Measurements from ENCODE around the gene UXT. TPM values are rescaled to one million over a fixed set of nuclear protein-coding genes. Genes with fewer than 3 reads are reported as not detected.
"Not testable (repeated sequence)": the region's sequence is repeated elsewhere in the genome, so short reads cannot be mapped to it uniquely, and the experiment has no call there.

Gene UXT
- total RNA-seq, 1 donor from 2014 or later, result 73.5 TPM

GRCh38 chrX:47683184-47683828 lies 24.3 kb upstream of the UXT start:
- Histone ChIP-seq H3K27ac (ENCODE audit: low read depth, low read length) (no peak overlapping the region), H3K9me3 (ENCODE audit: insufficient read depth, low read depth, low read length) (no peaks in the 10 kb centered on the region), H3K4me3 (ENCODE audit: insufficient read depth, low read depth, low read length) (no peak overlapping the region), H3K4me2 (ENCODE audit: low read length) (no peak overlapping the region), H3K36me3 (ENCODE audit: insufficient read depth, low read length) (no peaks in the 10 kb centered on the region), H3K27me3 (ENCODE audit: insufficient read depth, low read length) (no peaks in the 10 kb centered on the region), H3K4me1 (ENCODE audit: insufficient read depth, low read length) (no peaks in the 10 kb centered on the region), H4K20me1 (ENCODE audit: insufficient read depth, low read length) (no peaks in the 10 kb centered on the region), H2AFZ (ENCODE audit: low read depth, low read length) (no peak overlapping the region), H3K79me2 (ENCODE audit: insufficient read depth, low read length) (no peaks in the 10 kb centered on the region), H3K9ac (ENCODE audit: low read length) (no peak overlapping the region)
- Mint-ChIP-seq H3K36me3 (ENCODE audit: low read depth, unreplicated experiment) (no peaks in the 10 kb centered on the region), H3K27me3 (ENCODE audit: low read depth, unreplicated experiment) (peaks cover 12% of the 10 kb centered on the region), H3K4me3 (ENCODE audit: unreplicated experiment) (no peak overlapping the region), H3K4me1 (ENCODE audit: low read depth, unreplicated experiment) (no peaks in the 10 kb centered on the region), H3K27ac (ENCODE audit: unreplicated experiment) (no peak overlapping the region), H3K9me3 (ENCODE audit: unreplicated experiment) (peaks cover 2% of the 10 kb centered on the region)
- FAIRE-seq, result no peak
- no peak for DNase-seq (ENCODE audit: low read depth)
- TF ChIP-seq CTCF (IDR thresholded peaks at IDR 0.05; ENCODE audit: insufficient read depth, low read depth, low read length), result no peak
- no peak for TF ChIP-seq EZH2 (IDR thresholded peaks at IDR 0.05; ENCODE audit: insufficient read depth, low read length)

DNA sequence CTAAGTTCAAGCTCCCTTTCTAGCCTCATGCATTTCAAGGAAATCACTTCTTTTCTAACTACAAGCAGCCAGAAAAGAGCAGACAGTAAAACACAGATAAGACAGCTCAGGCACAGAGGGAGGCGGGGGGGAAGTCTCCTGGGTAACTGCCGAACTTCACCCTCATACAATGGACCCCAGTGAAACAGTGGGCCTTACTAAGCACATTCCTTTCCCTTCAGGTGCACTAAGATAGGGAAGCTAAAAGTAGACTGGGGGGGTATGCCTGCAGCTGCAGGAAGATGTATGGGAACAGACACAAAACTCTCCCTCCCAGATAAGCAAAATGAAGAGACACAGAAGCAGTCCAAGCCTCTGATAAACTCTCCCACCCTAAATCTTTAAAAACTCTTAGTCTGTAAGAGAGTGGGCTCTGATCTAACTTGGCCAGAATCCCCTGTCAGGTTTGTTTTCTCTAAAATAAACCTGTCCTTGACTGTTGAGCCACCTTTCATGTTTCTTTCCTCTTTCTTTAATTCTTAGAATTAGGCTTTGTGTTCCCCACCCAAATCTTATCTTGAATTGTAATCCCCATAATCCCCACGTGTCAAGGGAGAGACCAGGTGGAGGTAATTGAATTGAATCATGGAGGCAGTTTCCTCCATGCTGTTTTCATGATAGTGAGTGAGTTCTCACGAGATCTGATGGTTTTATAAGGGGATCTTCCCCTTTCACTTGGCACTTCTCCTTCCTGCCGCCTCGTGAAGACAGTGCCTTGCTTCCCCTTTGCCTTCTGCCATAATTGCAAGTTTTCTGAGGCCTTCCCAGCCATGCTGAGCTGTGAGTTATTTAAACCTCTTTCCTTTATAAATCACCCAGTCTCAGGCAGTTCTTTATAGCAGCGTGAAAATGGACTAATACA lies 17.2 kb upstream of the UXT start:
- not testable (repeated sequence) for H3K4me1 Mint-ChIP-seq (ENCODE audit: low read depth, unreplicated experiment); H3K4me1 ChIP-seq (ENCODE audit: insufficient read depth, low read length)

DNA sequence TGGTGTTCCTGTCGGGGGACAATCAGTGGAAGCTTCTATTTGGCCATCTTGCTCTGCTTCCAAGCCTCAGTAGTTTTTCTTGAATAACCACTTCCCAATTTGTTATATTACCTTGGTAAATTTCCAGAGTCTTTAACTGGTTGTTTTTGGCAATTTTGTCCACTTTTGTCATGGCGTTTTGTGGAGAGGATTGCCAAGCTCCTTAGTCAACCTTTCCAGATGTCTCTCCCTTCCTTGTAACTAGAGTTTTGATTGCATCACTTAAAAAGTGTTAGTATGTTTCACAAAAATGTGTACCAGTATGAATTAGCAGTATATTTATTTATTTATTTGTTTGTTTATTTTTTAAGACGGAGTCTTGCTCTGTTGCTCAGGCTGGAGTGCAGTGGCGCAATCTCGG lies 15.8 kb upstream of the UXT start:
- Histone ChIP-seq H4K20me1 (ENCODE audit: insufficient read depth, low read length) (no peaks in the 10 kb centered on the region), H3K4me3 (ENCODE audit: insufficient read depth, low read depth, low read length) (no peak overlapping the region), H3K9ac (ENCODE audit: low read length) (no peak overlapping the region), H2AFZ (ENCODE audit: low read depth, low read length) (no peak overlapping the region), H3K4me2 (ENCODE audit: low read length) (no peak overlapping the region), H3K36me3 (ENCODE audit: insufficient read depth, low read length) (no peaks in the 10 kb centered on the region), H3K27me3 (ENCODE audit: insufficient read depth, low read length) (no peaks in the 10 kb centered on the region), H3K9me3 (ENCODE audit: insufficient read depth, low read depth, low read length) (no peaks in the 10 kb centered on the region), H3K4me1 (ENCODE audit: insufficient read depth, low read length) (no peaks in the 10 kb centered on the region), H3K27ac (ENCODE audit: low read depth, low read length) (no peak overlapping the region), H3K79me2 (ENCODE audit: insufficient read depth, low read length) (no peaks in the 10 kb centered on the region)
- no peak overlapping the region for H3K4me3 Mint-ChIP-seq (ENCODE audit: unreplicated experiment)
- H3K27ac Mint-ChIP-seq (ENCODE audit: unreplicated experiment), result no peak overlapping the region
- no peaks in the 10 kb centered on the region for H3K36me3 Mint-ChIP-seq (ENCODE audit: low read depth, unreplicated experiment)
- peaks cover 10% of the 10 kb centered on the region for H3K27me3 Mint-ChIP-seq (ENCODE audit: low read depth, unreplicated experiment)
- DNase-seq (ENCODE audit: low read depth), result no peak
- H3K4me1 Mint-ChIP-seq (ENCODE audit: low read depth, unreplicated experiment), result no peaks in the 10 kb centered on the region
- H3K9me3 Mint-ChIP-seq (ENCODE audit: unreplicated experiment), result peaks cover 2% of the 10 kb centered on the region
- FAIRE-seq, result no peak
- TF ChIP-seq EZH2 (IDR thresholded peaks at IDR 0.05; ENCODE audit: insufficient read depth, low read length) (no peak), CTCF (IDR thresholded peaks at IDR 0.05; ENCODE audit: insufficient read depth, low read depth, low read length) (no peak)

More for the DNA sequence above, 17.2 kb upstream of the UXT start:
- not testable (repeated sequence) for H3K9ac ChIP-seq (ENCODE audit: low read length); H3K36me3 ChIP-seq (ENCODE audit: insufficient read depth, low read length); H3K9me3 Mint-ChIP-seq (ENCODE audit: unreplicated experiment); H3K79me2 ChIP-seq (ENCODE audit: insufficient read depth, low read length); DNase-seq (ENCODE audit: low read depth); H3K27ac Mint-ChIP-seq (ENCODE audit: unreplicated experiment); H3K27me3 Mint-ChIP-seq (ENCODE audit: low read depth, unreplicated experiment); H3K4me3 Mint-ChIP-seq (ENCODE audit: unreplicated experiment); H2AFZ ChIP-seq (ENCODE audit: low read depth, low read length); H3K4me3 ChIP-seq (ENCODE audit: insufficient read depth, low read depth, low read length); H3K27me3 ChIP-seq (ENCODE audit: insufficient read depth, low read length); H3K9me3 ChIP-seq (ENCODE audit: insufficient read depth, low read depth, low read length); H3K4me2 ChIP-seq (ENCODE audit: low read length); H3K27ac ChIP-seq (ENCODE audit: low read depth, low read length); H3K36me3 Mint-ChIP-seq (ENCODE audit: low read depth, unreplicated experiment); FAIRE-seq; H4K20me1 ChIP-seq (ENCODE audit: insufficient read depth, low read length)

GRCh38 chrX:47665797-47666196 lies 6.8 kb upstream of the UXT start:
- not testable (repeated sequence) for H3K36me3 ChIP-seq (ENCODE audit: insufficient read depth, low read length); H2AFZ ChIP-seq (ENCODE audit: low read depth, low read length); H3K4me2 ChIP-seq (ENCODE audit: low read length); H3K27me3 ChIP-seq (ENCODE audit: insufficient read depth, low read length); H4K20me1 ChIP-seq (ENCODE audit: insufficient read depth, low read length); H3K9ac ChIP-seq (ENCODE audit: low read length); H3K4me3 ChIP-seq (ENCODE audit: insufficient read depth, low read depth, low read length); FAIRE-seq; H3K4me1 ChIP-seq (ENCODE audit: insufficient read depth, low read length); H3K9me3 Mint-ChIP-seq (ENCODE audit: unreplicated experiment); H3K27ac ChIP-seq (ENCODE audit: low read depth, low read length); H3K36me3 Mint-ChIP-seq (ENCODE audit: low read depth, unreplicated experiment); H3K4me3 Mint-ChIP-seq (ENCODE audit: unreplicated experiment); H3K27me3 Mint-ChIP-seq (ENCODE audit: low read depth, unreplicated experiment); DNase-seq (ENCODE audit: low read depth); H3K27ac Mint-ChIP-seq (ENCODE audit: unreplicated experiment); H3K79me2 ChIP-seq (ENCODE audit: insufficient read depth, low read length); H3K9me3 ChIP-seq (ENCODE audit: insufficient read depth, low read depth, low read length)
- H3K4me1 Mint-ChIP-seq (ENCODE audit: low read depth, unreplicated experiment), result peaks cover 14% of the 10 kb centered on the region
